ENCODE results near the gene TBKBP1.

The TBKBP1 gene

GRCh38 chr17:47693731-47694580 lies at the start of gene TBKBP1:
TBKBP1 (plus strand) TSS chr17:47694161; CDS start chr17:47696113, 1,952 bp downstream.
- in situ Hi-C loops (cut with MboI; ENCODE audit: low pct_unique_long_range_greater_than_20kb, low sequenced_read_pairs) = no loop called here
- DNase-seq = peak; percentile 70

GRCh38 chr17:47644324-47644723 lies 49.6 kb upstream of the TBKBP1 start:
- in situ Hi-C loops (cut with MboI; ENCODE audit: low pct_unique_long_range_greater_than_20kb, low sequenced_read_pairs) = no loop called here
- DNase-seq = no peak

GRCh38 chr17:47649153-47649971 lies 44.6 kb upstream of the TBKBP1 start, which contains the start of gene KPNB1:
KPNB1 (plus strand) TSS chr17:47649919; CDS start chr17:47650245, 326 bp downstream.
- in situ Hi-C loops (cut with MboI; ENCODE audit: low pct_unique_long_range_greater_than_20kb, low sequenced_read_pairs) = no loop called here
- DNase-seq = peak; percentile 100

- in situ Hi-C loops (cut with MboI; ENCODE audit: low pct_unique_long_range_greater_than_20kb, low sequenced_read_pairs) = no loop called here
- DNase-seq = no peak
Measured at GRCh38 chr17:47649972-47650524, 43.9 kb upstream of the TBKBP1 start.

- DNase-seq = peak; percentile 95
- in situ Hi-C loops (cut with MboI; ENCODE audit: low pct_unique_long_range_greater_than_20kb, low sequenced_read_pairs) = no loop called here
Measured at GRCh38 chr17:47650525-47651522, 43.1 kb upstream of the TBKBP1 start.

GRCh38 chr17:47651704-47652103 lies 42.3 kb upstream of the TBKBP1 start:
- in situ Hi-C loops (cut with MboI; ENCODE audit: low pct_unique_long_range_greater_than_20kb, low sequenced_read_pairs) = no loop called here
- DNase-seq = no peak

GRCh38 chr17:47652570-47652969 lies 41.4 kb upstream of the TBKBP1 start:
- DNase-seq = no peak
- in situ Hi-C loops (cut with MboI; ENCODE audit: low pct_unique_long_range_greater_than_20kb, low sequenced_read_pairs) = no loop called here

- DNase-seq = no peak
- in situ Hi-C loops (cut with MboI; ENCODE audit: low pct_unique_long_range_greater_than_20kb, low sequenced_read_pairs) = no loop called here
Measured at GRCh38 chr17:47653442-47653841, 40.5 kb upstream of the TBKBP1 start.

- DNase-seq = no peak
- in situ Hi-C loops (cut with MboI; ENCODE audit: low pct_unique_long_range_greater_than_20kb, low sequenced_read_pairs) = no loop called here
Measured at GRCh38 chr17:47654991-47655390, 39.0 kb upstream of the TBKBP1 start.

- in situ Hi-C loops (cut with MboI; ENCODE audit: low pct_unique_long_range_greater_than_20kb, low sequenced_read_pairs) = no loop called here
- no peak for DNase-seq
Measured at GRCh38 chr17:47660064-47660492, 33.9 kb upstream of the TBKBP1 start.

GRCh38 chr17:47663912-47664623 lies 29.9 kb upstream of the TBKBP1 start:
- peak; percentile 78 for DNase-seq
- in situ Hi-C loops (cut with MboI; ENCODE audit: low pct_unique_long_range_greater_than_20kb, low sequenced_read_pairs) = no loop called here

GRCh38 chr17:47664624-47664941 lies 29.4 kb upstream of the TBKBP1 start:
- DNase-seq = no peak
- in situ Hi-C loops (cut with MboI; ENCODE audit: low pct_unique_long_range_greater_than_20kb, low sequenced_read_pairs) = no loop called here

- DNase-seq = no peak
- in situ Hi-C loops (cut with MboI; ENCODE audit: low pct_unique_long_range_greater_than_20kb, low sequenced_read_pairs) = no loop called here
Measured at GRCh38 chr17:47665655-47666054, 28.3 kb upstream of the TBKBP1 start.

GRCh38 chr17:47669081-47669480 lies 24.9 kb upstream of the TBKBP1 start:
- no peak for DNase-seq
- in situ Hi-C loops (cut with MboI; ENCODE audit: low pct_unique_long_range_greater_than_20kb, low sequenced_read_pairs) = no loop called here

- peak; percentile 49 for DNase-seq
- in situ Hi-C loops (cut with MboI; ENCODE audit: low pct_unique_long_range_greater_than_20kb, low sequenced_read_pairs) = no loop called here
Measured at GRCh38 chr17:47670064-47670463, 23.9 kb upstream of the TBKBP1 start.

- in situ Hi-C loops (cut with MboI; ENCODE audit: low pct_unique_long_range_greater_than_20kb, low sequenced_read_pairs) = no loop called here
- DNase-seq = no peak
Measured at GRCh38 chr17:47674499-47674898, 19.5 kb upstream of the TBKBP1 start.

- no peak for DNase-seq
- in situ Hi-C loops (cut with MboI; ENCODE audit: low pct_unique_long_range_greater_than_20kb, low sequenced_read_pairs) = no loop called here
Measured at GRCh38 chr17:47675380-47676198, 18.4 kb upstream of the TBKBP1 start.

GRCh38 chr17:47676199-47676472 lies 17.8 kb upstream of the TBKBP1 start:
- no peak for DNase-seq
- in situ Hi-C loops (cut with MboI; ENCODE audit: low pct_unique_long_range_greater_than_20kb, low sequenced_read_pairs) = no loop called here
